VCaP (cell line): ENCODE measurements around the gene BGN.

ENCODE experiments used
- H3K27ac ChIP-seq: fragments of 450-650 bp; 2 replicates; pipeline ENCODE4 v1.5.1; 2017
- TF ChIP-seq, protein P1 (sequence below): fragments of 450-650 bp; conservative IDR thresholded peaks from 2 replicates; pipeline ENCODE4 v1.5.1; 2017; ENCODE audit warnings: mild to moderate bottlenecking, moderate library complexity

BGN gene

GRCh38 chrX:153515435-153515834, 20.7 kb downstream of the BGN start:
- no peak overlapping the region for H3K27ac ChIP-seq
- TF ChIP-seq, protein P1, sequence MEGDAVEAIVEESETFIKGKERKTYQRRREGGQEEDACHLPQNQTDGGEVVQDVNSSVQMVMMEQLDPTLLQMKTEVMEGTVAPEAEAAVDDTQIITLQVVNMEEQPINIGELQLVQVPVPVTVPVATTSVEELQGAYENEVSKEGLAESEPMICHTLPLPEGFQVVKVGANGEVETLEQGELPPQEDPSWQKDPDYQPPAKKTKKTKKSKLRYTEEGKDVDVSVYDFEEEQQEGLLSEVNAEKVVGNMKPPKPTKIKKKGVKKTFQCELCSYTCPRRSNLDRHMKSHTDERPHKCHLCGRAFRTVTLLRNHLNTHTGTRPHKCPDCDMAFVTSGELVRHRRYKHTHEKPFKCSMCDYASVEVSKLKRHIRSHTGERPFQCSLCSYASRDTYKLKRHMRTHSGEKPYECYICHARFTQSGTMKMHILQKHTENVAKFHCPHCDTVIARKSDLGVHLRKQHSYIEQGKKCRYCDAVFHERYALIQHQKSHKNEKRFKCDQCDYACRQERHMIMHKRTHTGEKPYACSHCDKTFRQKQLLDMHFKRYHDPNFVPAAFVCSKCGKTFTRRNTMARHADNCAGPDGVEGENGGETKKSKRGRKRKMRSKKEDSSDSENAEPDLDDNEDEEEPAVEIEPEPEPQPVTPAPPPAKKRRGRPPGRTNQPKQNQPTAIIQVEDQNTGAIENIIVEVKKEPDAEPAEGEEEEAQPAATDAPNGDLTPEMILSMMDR: no peak

GRCh38 chrX:153516073-153516472, 21.3 kb downstream of the BGN start:
- TF ChIP-seq, protein P1: no peak
- H3K27ac ChIP-seq: no peak overlapping the region

- H3K27ac ChIP-seq: no peak within 1 kb of the TSS
Observed at GRCh38 chrX:153517423-153517822, 22.6 kb downstream of the BGN start, which contains the start of gene ATP2B3. Gene ATP2B3, plus strand, starts transcription at chrX:153517642. Its CDS starts 18,606 bp downstream, at chrX:153536248.

GRCh38 chrX:153517946-153518834, 23.4 kb downstream of the BGN start:
- TF ChIP-seq, protein P1: no peak
- no peak overlapping the region for H3K27ac ChIP-seq

More at GRCh38 chrX:153517423-153517822, 22.6 kb downstream of the BGN start, which contains the start of gene ATP2B3:
- TF ChIP-seq, protein P1: no peak

GRCh38 chrX:153519569-153520286, 24.9 kb downstream of the BGN start:
- H3K27ac ChIP-seq: no peak overlapping the region
- TF ChIP-seq, protein P1: no peak

DNA sequence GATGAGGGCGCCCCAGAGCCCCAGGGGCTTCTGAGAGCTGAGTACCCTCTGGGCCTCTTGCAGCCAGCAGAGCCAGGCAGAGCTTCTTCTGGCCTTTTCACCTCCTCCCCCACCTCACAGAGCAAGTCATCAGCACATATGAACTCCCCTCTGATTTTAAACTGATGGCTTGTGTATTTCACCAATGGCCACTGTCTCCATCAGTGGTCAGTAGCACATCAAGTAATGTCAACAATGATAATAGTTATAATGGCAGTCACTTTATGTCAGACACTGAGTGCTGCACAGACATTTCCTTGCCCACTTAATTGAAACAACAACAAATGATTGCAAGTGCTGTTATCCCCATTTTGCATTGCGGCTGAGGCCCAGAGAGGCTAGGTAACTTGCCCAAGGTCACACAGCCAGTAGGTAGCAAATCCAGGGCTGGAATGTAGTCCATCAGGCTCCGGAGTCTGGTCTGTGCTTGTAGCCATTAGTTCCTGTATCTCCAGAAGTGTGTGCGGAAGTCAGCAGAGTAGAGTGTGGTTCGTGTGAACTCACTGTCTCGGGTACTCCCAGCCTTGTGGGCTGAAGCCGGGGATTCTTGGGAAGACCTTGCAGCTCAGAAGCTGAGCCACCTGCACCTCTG, 25.6 kb downstream of the BGN start:
- no peak overlapping the region for H3K27ac ChIP-seq
- TF ChIP-seq, protein P1: no peak

- TF ChIP-seq, protein P1: no peak
- no peak overlapping the region for H3K27ac ChIP-seq
Observed at GRCh38 chrX:153521034-153521433, 26.3 kb downstream of the BGN start.
